GM18951 (cell line): ENCODE data around the gene CCL8.

Experiments used
- POLR2A ChIP-seq: IDR thresholded peaks from 4 replicates; pipeline ENCODE4 v1.6.1; 2011; ENCODE audit warnings: mild to moderate bottlenecking; ENCODE audit not compliant: insufficient read length, insufficient read depth; ENCODE audit errors: extremely low read depth
- in situ Hi-C: fragments of 300-500 bp; cut with MboI; formaldehyde crosslinking; loops from one replicate; pipeline ENCODE4 v1.12.0; 2022; ENCODE audit warnings: low sequenced_read_pairs, mixed read lengths, inconsistent platforms; ENCODE audit not compliant: unreplicated experiment

Gene CCL8

GRCh38 chr17:34319039-34319483 lies at the start of gene CCL8:
Gene CCL8 (plus strand): TSS chr17:34319435. CDS start chr17:34319502, 67 bp downstream.
- no peak for TF ChIP-seq POLR2A
- in situ Hi-C loops, result no loop called here

GRCh38 chr17:34269969-34270368 lies 49.3 kb upstream of the CCL8 start, which contains the start of gene CCL7:
Gene CCL7 (plus strand): TSS chr17:34270221. CDS start chr17:34270291, 70 bp downstream.
- in situ Hi-C loops, result no loop called here
- TF ChIP-seq POLR2A, result no peak

DNA sequence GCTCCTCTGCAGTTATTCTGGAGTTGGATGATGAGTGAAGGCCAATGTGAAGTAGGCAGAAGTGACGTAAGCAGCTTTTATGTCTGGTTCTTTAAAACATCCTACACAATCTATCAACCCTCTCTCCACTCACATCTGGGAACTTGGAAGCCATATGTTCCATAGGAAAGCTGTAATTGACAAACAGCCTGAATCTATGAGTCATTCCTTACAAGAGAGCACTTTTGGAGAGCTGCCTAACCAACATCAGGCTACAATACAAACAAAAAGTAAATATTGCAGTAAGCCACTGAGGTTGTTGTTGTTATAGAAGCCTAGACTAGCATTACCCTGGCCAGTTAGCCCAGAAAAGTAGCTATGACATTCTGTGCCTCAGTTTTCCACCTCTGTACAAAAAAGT lies 43.4 kb upstream of the CCL8 start:
- TF ChIP-seq POLR2A, result no peak
- in situ Hi-C loops, result no loop called here

- in situ Hi-C loops, result no loop called here
- TF ChIP-seq POLR2A, result no peak
Observed at GRCh38 chr17:34276826-34277225, 42.4 kb upstream of the CCL8 start.

DNA sequence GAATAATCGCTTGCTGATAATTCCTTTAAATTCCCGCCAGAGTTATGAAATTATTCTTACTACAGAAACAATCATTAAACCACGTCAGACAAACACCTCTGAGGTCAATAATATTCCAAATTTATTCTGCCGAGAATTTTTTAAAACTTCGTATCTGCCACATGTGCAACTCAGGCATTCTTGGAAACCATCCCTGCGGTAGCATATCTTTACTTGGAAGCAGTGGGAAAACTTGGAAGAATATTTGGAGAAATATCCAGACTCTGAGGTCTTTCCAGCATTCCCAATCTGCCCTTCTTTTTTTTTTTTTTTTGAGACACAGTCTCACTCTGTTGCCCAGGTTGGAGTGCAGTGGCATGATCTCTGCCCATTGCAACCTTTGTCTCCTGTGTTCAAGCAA lies 35.7 kb upstream of the CCL8 start:
- in situ Hi-C loops, result no loop called here
- no peak for TF ChIP-seq POLR2A

DNA sequence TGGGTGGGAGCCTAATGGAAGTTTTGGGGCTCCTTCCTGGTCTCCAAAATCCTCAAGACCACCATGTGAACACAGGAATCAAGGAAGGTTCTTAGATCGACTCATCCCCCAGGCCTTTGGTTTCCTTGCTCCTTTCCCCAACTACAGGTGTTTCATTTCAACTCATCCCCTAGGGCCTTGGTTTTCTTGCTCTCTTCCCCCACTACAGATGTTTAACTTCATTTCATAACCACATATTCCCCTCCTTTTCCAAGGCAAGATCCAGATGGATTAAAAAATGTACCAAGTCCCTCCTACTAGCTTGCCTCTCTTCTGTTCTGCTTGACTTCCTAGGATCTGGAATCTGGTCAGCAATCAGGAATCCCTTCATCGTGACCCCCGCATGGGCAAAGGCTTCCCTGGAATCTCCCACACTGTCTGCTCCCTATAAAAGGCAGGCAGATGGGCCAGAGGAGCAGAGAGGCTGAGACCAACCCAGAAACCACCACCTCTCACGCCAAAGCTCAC lies 33.9 kb upstream of the CCL8 start, which contains the start of gene CCL11:
Gene CCL11 (plus strand): TSS at position 457 of the 507 bp plus-strand sequence. CDS start 67 bp downstream, outside the sequence.
- TF ChIP-seq POLR2A, result no peak
- in situ Hi-C loops, result no loop called here

DNA sequence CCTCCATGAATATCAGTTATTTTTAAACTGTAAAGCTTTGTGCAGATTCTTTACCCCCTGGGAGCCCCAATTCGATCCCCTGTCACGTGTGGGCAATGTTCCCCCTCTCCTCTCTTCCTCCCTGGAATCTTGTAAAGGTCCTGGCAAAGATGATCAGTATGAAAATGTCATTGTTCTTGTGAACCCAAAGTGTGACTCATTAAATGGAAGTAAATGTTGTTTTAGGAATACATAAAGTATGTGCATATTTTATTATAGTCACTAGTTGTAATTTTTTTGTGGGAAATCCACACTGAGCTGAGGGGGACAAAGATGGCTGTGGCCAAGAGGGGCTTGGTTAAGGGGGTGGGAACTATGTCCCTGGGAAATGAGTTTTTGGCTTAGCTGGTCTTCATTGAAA lies 31.4 kb upstream of the CCL8 start:
- no peak for TF ChIP-seq POLR2A
- in situ Hi-C loops, result no loop called here

DNA sequence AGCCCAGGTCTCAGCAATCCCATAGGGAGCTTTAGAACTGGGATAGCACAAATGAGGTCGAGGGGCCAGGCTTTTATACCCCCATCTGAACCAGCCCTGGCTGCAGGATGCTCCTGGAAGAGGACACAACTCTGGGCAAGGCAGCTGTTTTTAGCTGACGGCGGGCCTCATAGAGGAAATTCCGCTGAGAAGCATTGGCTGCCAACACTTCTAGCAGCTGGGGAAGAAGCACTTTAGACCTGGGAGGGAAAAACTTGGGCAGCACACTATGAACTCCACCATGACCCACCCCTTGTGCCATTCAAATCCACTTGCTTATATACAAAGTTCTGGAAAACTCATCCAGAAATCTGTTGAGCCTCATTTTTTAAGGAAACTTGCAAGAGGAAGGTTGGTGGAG lies 28.6 kb upstream of the CCL8 start:
- TF ChIP-seq POLR2A, result no peak
- in situ Hi-C loops, result no loop called here

GRCh38 chr17:34291721-34292348 lies 27.4 kb upstream of the CCL8 start:
- TF ChIP-seq POLR2A, result no peak
- in situ Hi-C loops, result no loop called here

GRCh38 chr17:34299027-34299426 lies 20.2 kb upstream of the CCL8 start:
- no peak for TF ChIP-seq POLR2A
- in situ Hi-C loops, result no loop called here

GRCh38 chr17:34299956-34300577 lies 19.2 kb upstream of the CCL8 start:
- no peak for TF ChIP-seq POLR2A
- in situ Hi-C loops, result no loop called here

DNA sequence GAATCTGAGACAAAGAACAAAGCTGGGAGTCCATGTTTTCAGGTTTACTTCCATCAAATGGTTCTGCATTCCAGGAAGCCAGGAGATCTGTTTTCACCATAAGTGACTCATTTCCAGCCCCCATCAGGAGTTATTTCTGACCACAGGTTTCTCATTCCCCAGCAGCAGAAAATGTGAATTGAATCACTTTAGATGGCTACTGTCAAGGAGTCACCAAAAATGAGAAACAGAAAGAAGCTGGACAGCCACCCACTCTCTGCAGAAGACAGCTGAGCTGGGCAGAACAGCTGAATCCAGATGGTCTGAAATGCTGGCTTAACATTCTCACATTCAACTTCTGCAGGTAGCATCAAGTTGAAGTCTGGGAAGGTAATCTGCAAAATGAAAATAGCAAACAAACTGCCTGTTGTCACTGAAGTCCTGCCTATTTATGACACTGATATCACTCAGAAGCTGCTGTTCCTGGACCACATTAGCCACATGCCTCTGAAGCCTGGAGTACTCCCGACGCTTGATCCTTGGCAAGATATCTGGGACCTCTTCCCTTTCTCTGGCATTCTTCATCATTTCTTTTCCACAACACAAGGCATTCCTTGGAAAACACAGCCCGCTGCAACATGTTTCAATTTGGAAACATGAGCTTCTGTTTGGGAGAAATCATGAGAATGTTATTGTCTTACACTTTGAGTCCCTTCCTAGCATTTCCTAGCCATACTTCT lies 18.4 kb upstream of the CCL8 start:
- in situ Hi-C loops, result no loop called here
- TF ChIP-seq POLR2A, result no peak

- TF ChIP-seq POLR2A, result no peak
- in situ Hi-C loops, result no loop called here
Observed at GRCh38 chr17:34301986-34302385, 17.2 kb upstream of the CCL8 start.
